BLaER1 (cell line): ENCODE measurements around the gene CYP4F11.
"Not testable (repeated sequence)": the region's sequence is repeated elsewhere in the genome, so short reads cannot be mapped to it uniquely, and the experiment has no call there.

Experiments used
- H3K27ac ChIP-seq: shearing (Covaris generic); formaldehyde crosslinking; 2 replicates; pipeline ENCODE4 v1.8.1; 2022
- H3K27me3 ChIP-seq: shearing (Covaris generic); formaldehyde crosslinking; 2 replicates; pipeline ENCODE4 v1.8.1; 2022
- H3K36me3 ChIP-seq: shearing (Covaris generic); formaldehyde crosslinking; 2 replicates; pipeline ENCODE4 v1.8.1; 2022
- H3K4me1 ChIP-seq: shearing (Covaris generic); formaldehyde crosslinking; 2 replicates; pipeline ENCODE4 v1.8.1; 2022
- H3K4me2 ChIP-seq: shearing (Covaris generic); formaldehyde crosslinking; 2 replicates; pipeline ENCODE4 v1.8.1; 2022
- H3K4me3 ChIP-seq: shearing (Covaris generic); formaldehyde crosslinking; 2 replicates; pipeline ENCODE4 v1.8.1; 2022
- H3K9ac ChIP-seq: shearing (Covaris generic); formaldehyde crosslinking; 2 replicates; pipeline ENCODE4 v1.8.1; 2022
- H3K9me3 ChIP-seq: shearing (Covaris generic); formaldehyde crosslinking; 2 replicates; pipeline ENCODE4 v1.8.1; 2022
- H4K20me1 ChIP-seq: shearing (Covaris generic); formaldehyde crosslinking; 2 replicates; pipeline ENCODE4 v1.8.1; 2022
- Cebpa-rat ChIP-seq: shearing (Covaris generic); IDR thresholded peaks from 2 replicates; pipeline ENCODE4 v1.8.1; 2022

CYP4F11 gene

GRCh38 chr19:15897738-15898276 is 36.5 kb downstream of the CYP4F11 start, which contains the start of gene CYP4F2:
Gene CYP4F2, minus strand, starts transcription at chr19:15898074. Its CDS starts 463 bp downstream, at chr19:15897611.
- H3K9ac ChIP-seq, result no peak within 1 kb of the TSS
- H4K20me1 ChIP-seq, result no peaks in the 10 kb centered on the region
- H3K4me3 ChIP-seq, result no peak within 1 kb of the TSS
- no peaks in the 10 kb centered on the region for H3K4me1 ChIP-seq
- H3K27ac ChIP-seq, result no peak within 1 kb of the TSS
- no peak within 1 kb of the TSS for H3K4me2 ChIP-seq
- no peaks in the 10 kb centered on the region for H3K9me3 ChIP-seq
- no peak for TF ChIP-seq Cebpa-rat
- H3K27me3 ChIP-seq, result no peaks in the 10 kb centered on the region
- H3K36me3 ChIP-seq, result no peaks in the 10 kb centered on the region

- Histone ChIP-seq H3K4me2 (no peak overlapping the region), H3K27ac (no peak overlapping the region), H3K9me3 (no peaks in the 10 kb centered on the region), H3K27me3 (no peaks in the 10 kb centered on the region), H3K4me3 (no peak overlapping the region), H3K36me3 (no peaks in the 10 kb centered on the region), H4K20me1 (no peaks in the 10 kb centered on the region), H3K9ac (no peak overlapping the region), H3K4me1 (no peaks in the 10 kb centered on the region)
- no peak for TF ChIP-seq Cebpa-rat
Observed at GRCh38 chr19:15897026-15897737, 37.1 kb downstream of the CYP4F11 start.

GRCh38 chr19:15895876-15896430 is 38.4 kb downstream of the CYP4F11 start:
- H3K4me3 ChIP-seq, result no peak overlapping the region
- H3K9ac ChIP-seq, result no peak overlapping the region
- no peaks in the 10 kb centered on the region for H3K36me3 ChIP-seq
- H3K4me2 ChIP-seq, result no peak overlapping the region
- no peak for TF ChIP-seq Cebpa-rat
- no peaks in the 10 kb centered on the region for H3K27me3 ChIP-seq
- no peaks in the 10 kb centered on the region for H4K20me1 ChIP-seq
- no peaks in the 10 kb centered on the region for H3K9me3 ChIP-seq
- H3K4me1 ChIP-seq, result no peaks in the 10 kb centered on the region
- H3K27ac ChIP-seq, result no peak overlapping the region

GRCh38 chr19:15894359-15894758 is 40.0 kb downstream of the CYP4F11 start:
- H3K27ac ChIP-seq, result no peak overlapping the region
- no peaks in the 10 kb centered on the region for H3K27me3 ChIP-seq
- H3K9me3 ChIP-seq, result no peaks in the 10 kb centered on the region
- no peak overlapping the region for H3K4me3 ChIP-seq
- peaks cover 6% of the 10 kb centered on the region for H3K4me1 ChIP-seq
- H4K20me1 ChIP-seq, result no peaks in the 10 kb centered on the region
- H3K36me3 ChIP-seq, result no peaks in the 10 kb centered on the region
- no peak for TF ChIP-seq Cebpa-rat
- no peak overlapping the region for H3K4me2 ChIP-seq
- H3K9ac ChIP-seq, result no peak overlapping the region

- H3K4me2 ChIP-seq, result no peak overlapping the region
- no peak overlapping the region for H3K9ac ChIP-seq
- no peak overlapping the region for H3K27ac ChIP-seq
- H3K4me3 ChIP-seq, result no peak overlapping the region
- no peaks in the 10 kb centered on the region for H3K36me3 ChIP-seq
- H4K20me1 ChIP-seq, result no peaks in the 10 kb centered on the region
- H3K9me3 ChIP-seq, result no peaks in the 10 kb centered on the region
- H3K4me1 ChIP-seq, result peaks cover 6% of the 10 kb centered on the region
- no peak for TF ChIP-seq Cebpa-rat
- no peaks in the 10 kb centered on the region for H3K27me3 ChIP-seq
Observed at GRCh38 chr19:15893477-15893876, 40.9 kb downstream of the CYP4F11 start.

- Histone ChIP-seq H3K4me3 (no peak overlapping the region), H3K27me3 (no peaks in the 10 kb centered on the region), H4K20me1 (no peaks in the 10 kb centered on the region), H3K4me2 (no peak overlapping the region), H3K9me3 (no peaks in the 10 kb centered on the region), H3K27ac (no peak overlapping the region), H3K36me3 (no peaks in the 10 kb centered on the region), H3K9ac (no peak overlapping the region), H3K4me1 (peaks cover 6% of the 10 kb centered on the region)
- no peak for TF ChIP-seq Cebpa-rat
Observed at GRCh38 chr19:15892012-15892411, 42.3 kb downstream of the CYP4F11 start.

- H3K27ac ChIP-seq, result no peak overlapping the region
- TF ChIP-seq Cebpa-rat, result no peak
- peaks cover 6% of the 10 kb centered on the region for H3K4me1 ChIP-seq
- H3K4me2 ChIP-seq, result no peak overlapping the region
- H3K4me3 ChIP-seq, result no peak overlapping the region
- no peaks in the 10 kb centered on the region for H3K27me3 ChIP-seq
- no peaks in the 10 kb centered on the region for H3K9me3 ChIP-seq
- no peaks in the 10 kb centered on the region for H4K20me1 ChIP-seq
- H3K36me3 ChIP-seq, result no peaks in the 10 kb centered on the region
- no peak overlapping the region for H3K9ac ChIP-seq
Observed at GRCh38 chr19:15891434-15891833, 42.9 kb downstream of the CYP4F11 start.

- H4K20me1 ChIP-seq, H3K4me1 ChIP-seq, H3K27me3 ChIP-seq, H3K9ac ChIP-seq, H3K27ac ChIP-seq, H3K9me3 ChIP-seq, H3K36me3 ChIP-seq, H3K4me3 ChIP-seq, H3K4me2 ChIP-seq: not testable (repeated sequence)
Observed at GRCh38 chr19:15889339-15889738, 45.0 kb downstream of the CYP4F11 start.

GRCh38 chr19:15885919-15886318 is 48.4 kb downstream of the CYP4F11 start:
- Histone ChIP-seq H3K9ac (no peak overlapping the region), H3K9me3 (no peaks in the 10 kb centered on the region), H3K4me1 (peaks cover 6% of the 10 kb centered on the region), H3K4me3 (no peak overlapping the region), H4K20me1 (no peaks in the 10 kb centered on the region), H3K36me3 (no peaks in the 10 kb centered on the region), H3K27me3 (no peaks in the 10 kb centered on the region), H3K4me2 (no peak overlapping the region), H3K27ac (no peak overlapping the region)
- TF ChIP-seq Cebpa-rat, result no peak

- no peaks in the 10 kb centered on the region for H3K27me3 ChIP-seq
- no peak overlapping the region for H3K4me3 ChIP-seq
- no peak overlapping the region for H3K4me2 ChIP-seq
- no peaks in the 10 kb centered on the region for H4K20me1 ChIP-seq
- peaks cover 2% of the 10 kb centered on the region for H3K4me1 ChIP-seq
- no peak for TF ChIP-seq Cebpa-rat
- no peak overlapping the region for H3K9ac ChIP-seq
- no peaks in the 10 kb centered on the region for H3K9me3 ChIP-seq
- no peak overlapping the region for H3K27ac ChIP-seq
- no peaks in the 10 kb centered on the region for H3K36me3 ChIP-seq
Observed at GRCh38 chr19:15885167-15885566, 49.2 kb downstream of the CYP4F11 start.

- H3K9ac ChIP-seq, H3K4me1 ChIP-seq, H3K27me3 ChIP-seq, H3K4me3 ChIP-seq, H3K36me3 ChIP-seq, H3K9me3 ChIP-seq, H3K27ac ChIP-seq, H4K20me1 ChIP-seq, H3K4me2 ChIP-seq: not testable (repeated sequence)
Observed at GRCh38 chr19:15883329-15883728, 51.0 kb downstream of the CYP4F11 start.
